RCC 7860 (cell line): ENCODE results near the gene AKR1C4.
"Not testable (repeated sequence)": the region's sequence is repeated elsewhere in the genome, so short reads cannot be mapped to it uniquely, and the experiment has no call there.

Source experiments
- DNase-seq: peaks from one replicate; pipeline ENCODE4 v3.0.0-alpha.2; 2015; ENCODE audit warnings: low spot score
- FAIRE-seq: peaks from 2 replicates; lab custom pipeline; 2012; peaks lifted over from hg19 to GRCh38; lab: Jason Lieb, UNC

The AKR1C4 gene

GRCh38 chr10:5199398-5199797 lies 2.8 kb downstream of the AKR1C4 start:
- DNase-seq, result no peak
- FAIRE-seq, result no peak

- FAIRE-seq (no peak), DNase-seq (no peak)
These were observed 10.2 kb downstream of the AKR1C4 start for GRCh38 chr10:5206799-5207198.

GRCh38 chr10:5209776-5210175 lies 13.1 kb downstream of the AKR1C4 start:
- not testable (repeated sequence) for FAIRE-seq, DNase-seq

- not testable (repeated sequence) for FAIRE-seq, DNase-seq
These were observed 13.6 kb downstream of the AKR1C4 start for GRCh38 chr10:5210261-5210660.

GRCh38 chr10:5211696-5212536 lies 15.3 kb downstream of the AKR1C4 start:
- FAIRE-seq, result no peak
- no peak for DNase-seq

GRCh38 chr10:5216801-5217200 lies 20.2 kb downstream of the AKR1C4 start:
- DNase-seq, result no peak
- FAIRE-seq, result no peak

GRCh38 chr10:5219262-5219661 lies 22.6 kb downstream of the AKR1C4 start:
- DNase-seq (no peak), FAIRE-seq (no peak)

- not testable (repeated sequence) for DNase-seq, FAIRE-seq
These were observed 26.3 kb downstream of the AKR1C4 start for GRCh38 chr10:5222942-5223341.

- FAIRE-seq, result no peak
- no peak for DNase-seq
These were observed 32.4 kb downstream of the AKR1C4 start for GRCh38 chr10:5229019-5229418.

GRCh38 chr10:5233324-5233723 lies 36.7 kb downstream of the AKR1C4 start:
- FAIRE-seq (no peak), DNase-seq (no peak)

GRCh38 chr10:5234106-5234860 lies 37.6 kb downstream of the AKR1C4 start:
- no peak for DNase-seq
- FAIRE-seq, result no peak

- FAIRE-seq, DNase-seq: not testable (repeated sequence)
These were observed 40.9 kb downstream of the AKR1C4 start for GRCh38 chr10:5237541-5237940.

GRCh38 chr10:5242585-5242984 lies 45.9 kb downstream of the AKR1C4 start:
- no peak for FAIRE-seq
- no peak for DNase-seq

- DNase-seq, result no peak
- FAIRE-seq, result no peak
These were observed 46.9 kb downstream of the AKR1C4 start for GRCh38 chr10:5243521-5243987.

- DNase-seq (no peak), FAIRE-seq (no peak)
These were observed 55.8 kb downstream of the AKR1C4 start for GRCh38 chr10:5252177-5253037.

- DNase-seq, result no peak
- FAIRE-seq, result no peak
These were observed 57.9 kb downstream of the AKR1C4 start for GRCh38 chr10:5254488-5254887.

- FAIRE-seq, DNase-seq: not testable (repeated sequence)
These were observed 61.1 kb downstream of the AKR1C4 start for GRCh38 chr10:5257768-5258167.

- DNase-seq, result no peak
These were observed 62.7 kb downstream of the AKR1C4 start for GRCh38 chr10:5259132-5259951.

GRCh38 chr10:5259952-5260578 lies 63.4 kb downstream of the AKR1C4 start:
- DNase-seq (no peak), FAIRE-seq (no peak)

More at GRCh38 chr10:5259132-5259951, 62.7 kb downstream of the AKR1C4 start:
- FAIRE-seq, result no peak
